Mesothelial cell of epicardium (in vitro differentiated cells): Measurements from ENCODE around the gene ELMO1. TPM values are rescaled to one million over a fixed set of nuclear protein-coding genes. Genes with fewer than 3 reads are reported as not detected.

Experiments used
- DNase-seq, 2 experiments: peaks; one replicate each; pipeline ENCODE4 v3.0.0; 2021; ENCODE audit warnings: low spot score in 2 of 2; ENCODE audit not compliant: unreplicated experiment in 2 of 2
- H3K27ac Mint-ChIP-seq: 2 replicates; pipeline ENCODE4 v1.8.0; 2021; ENCODE audit warnings: mixed read lengths
- H3K27me3 Mint-ChIP-seq: 2 replicates; pipeline ENCODE4 v1.8.0; 2021; ENCODE audit warnings: low read depth, mixed read lengths
- H3K36me3 Mint-ChIP-seq: 2 replicates; pipeline ENCODE4 v1.8.0; 2021; ENCODE audit warnings: mixed read lengths
- H3K4me1 Mint-ChIP-seq: 2 replicates; pipeline ENCODE4 v1.8.0; 2021; ENCODE audit warnings: mixed read lengths
- H3K4me3 Mint-ChIP-seq: 2 replicates; pipeline ENCODE4 v1.8.0; 2021; ENCODE audit warnings: mild to moderate bottlenecking, moderate library complexity, mixed read lengths
- H3K9me3 Mint-ChIP-seq: 2 replicates; pipeline ENCODE4 v1.8.0; 2021; ENCODE audit warnings: mixed read lengths
- CTCF ChIP-seq: fragments of 200-600 bp; sonication (generic); IDR thresholded peaks from one replicate; pipeline ENCODE4 v1.5.0; 2021; ENCODE audit warnings: antibody characterized with exemption; ENCODE audit not compliant: unreplicated experiment
- total RNA-seq: library from RNA; stranded (reverse); gene quantifications from 3 replicates; pipeline ENCODE4 v1.2.1, GENCODE V29; 2021

ELMO1 gene
- total RNA-seq, 1 donor from 2014 or later = 9.6 TPM

GRCh38 chr7:37363536-37364491 lies 84.8 kb downstream of the ELMO1 start:
- Mint-ChIP-seq H3K9me3 (no peaks in the 10 kb centered on the region), H3K27ac (no peak overlapping the region), H3K36me3 (no peaks in the 10 kb centered on the region), H3K4me1 (peaks cover 3% of the 10 kb centered on the region), H3K4me3 (no peak overlapping the region), H3K27me3 (no peaks in the 10 kb centered on the region)
- DNase-seq = no peak
- TF ChIP-seq CTCF = no peak

GRCh38 chr7:37362802-37363201 lies 85.9 kb downstream of the ELMO1 start:
- H3K27ac Mint-ChIP-seq = no peak overlapping the region
- no peak for TF ChIP-seq CTCF
- H3K4me1 Mint-ChIP-seq = peaks cover 6% of the 10 kb centered on the region
- no peaks in the 10 kb centered on the region for H3K36me3 Mint-ChIP-seq
- H3K4me3 Mint-ChIP-seq = no peak overlapping the region
- no peaks in the 10 kb centered on the region for H3K9me3 Mint-ChIP-seq
- no peak for DNase-seq
- no peaks in the 10 kb centered on the region for H3K27me3 Mint-ChIP-seq

- H3K4me1 Mint-ChIP-seq = peaks cover 13% of the 10 kb centered on the region
- no peaks in the 10 kb centered on the region for H3K27me3 Mint-ChIP-seq
- no peaks in the 10 kb centered on the region for H3K36me3 Mint-ChIP-seq
- TF ChIP-seq CTCF = no peak
- H3K9me3 Mint-ChIP-seq = no peaks in the 10 kb centered on the region
- DNase-seq = no peak
- H3K4me3 Mint-ChIP-seq = no peak overlapping the region
- H3K27ac Mint-ChIP-seq = no peak overlapping the region
These were observed 88.2 kb downstream of the ELMO1 start for GRCh38 chr7:37360484-37360883.

GRCh38 chr7:37359662-37360444 lies 88.8 kb downstream of the ELMO1 start:
- Mint-ChIP-seq H3K27ac (no peak overlapping the region), H3K9me3 (no peaks in the 10 kb centered on the region), H3K4me3 (no peak overlapping the region), H3K36me3 (no peaks in the 10 kb centered on the region), H3K4me1 (peaks cover 17% of the 10 kb centered on the region), H3K27me3 (no peaks in the 10 kb centered on the region)
- DNase-seq = no peak
- TF ChIP-seq CTCF = no peak

GRCh38 chr7:37359180-37359579 lies 89.5 kb downstream of the ELMO1 start:
- no peak overlapping the region for H3K27ac Mint-ChIP-seq
- H3K4me1 Mint-ChIP-seq = peaks cover 23% of the 10 kb centered on the region
- no peaks in the 10 kb centered on the region for H3K9me3 Mint-ChIP-seq
- no peaks in the 10 kb centered on the region for H3K27me3 Mint-ChIP-seq
- no peak for TF ChIP-seq CTCF
- H3K4me3 Mint-ChIP-seq = no peak overlapping the region
- no peaks in the 10 kb centered on the region for H3K36me3 Mint-ChIP-seq
- no peak for DNase-seq
